NCI-H2081 (cell line): ENCODE results near the gene ENO2.
A peak's percentile ranks its signal among the peaks of the same experiment; 100 is the strongest.

Source experiments
- DNase-seq, 2 experiments: peaks; one replicate each; lab custom pipeline; 2025; lab: John Stamatoyannopoulos, UW

The ENO2 gene

GRCh38 chr12:6912164-6912935 is 2.0 kb upstream of the ENO2 start:
- no peak for DNase-seq

- peak; percentile 13 to 21 for DNase-seq
Observed at GRCh38 chr12:6914947-6915788, 788 bp downstream of the ENO2 start.

- no peak for DNase-seq
Observed at GRCh38 chr12:6915789-6916285, 1.5 kb downstream of the ENO2 start.

- DNase-seq: no peak
Observed at GRCh38 chr12:6916426-6917200, 2.2 kb downstream of the ENO2 start.

- no peak for DNase-seq
Observed at GRCh38 chr12:6917491-6918231, 3.3 kb downstream of the ENO2 start.

- no peak for DNase-seq
Observed at GRCh38 chr12:6919588-6919987, 5.2 kb downstream of the ENO2 start.

- no peak for DNase-seq
Observed at GRCh38 chr12:6921539-6921938, 7.2 kb downstream of the ENO2 start.

GRCh38 chr12:6921996-6922946 is 7.9 kb downstream of the ENO2 start:
- no peak for DNase-seq

GRCh38 chr12:6923003-6923732 is 8.8 kb downstream of the ENO2 start:
- DNase-seq: no peak

GRCh38 chr12:6923851-6924250 is 9.5 kb downstream of the ENO2 start:
- no peak for DNase-seq

GRCh38 chr12:6925239-6925539 is 10.8 kb downstream of the ENO2 start:
- DNase-seq: peak; percentile 18 to 53

GRCh38 chr12:6925540-6926279 is 11.3 kb downstream of the ENO2 start:
- DNase-seq: peak; percentile 45 to 53

GRCh38 chr12:6927379-6928021 is 13.1 kb downstream of the ENO2 start, which contains the start of gene ATN1:
ATN1 (plus strand) TSS chr12:6927959; CDS start chr12:6934002, 6,043 bp downstream.
- peak; percentile 51 to 70 for DNase-seq

GRCh38 chr12:6928022-6928702 is 13.8 kb downstream of the ENO2 start:
- no peak for DNase-seq

- peak in 1 of 2 experiments; percentile 6 for DNase-seq
Observed at GRCh38 chr12:6928703-6929407, 14.5 kb downstream of the ENO2 start.

GRCh38 chr12:6929466-6930452 is 15.4 kb downstream of the ENO2 start:
- no peak for DNase-seq
